B cell (primary cell): ENCODE data around the gene CTDSPL. TPM values are rescaled to one million over a fixed set of nuclear protein-coding genes. Genes with fewer than 3 reads are reported as not detected.

ENCODE experiments used
- ATAC-seq: fragments of 200-7000 bp; cut with Tn5 transposase; one replicate; pipeline ENCODE4 v1.10.0; 2021; ENCODE audit warnings: low read depth, mild to moderate bottlenecking, moderate number of reproducible peaks, moderate library complexity
- CTCF ChIA-PET: fragments of 350-600 bp; sonication (Branson Sonifier 250); formaldehyde crosslinking; loops from one replicate; lab custom pipeline; 2021; ENCODE audit warnings: antibody characterized with exemption, inconsistent platforms; lab: Charles Lee
- POLR2A ChIA-PET: fragments of 350-600 bp; sonication (Branson Sonifier 250); formaldehyde crosslinking; loops from one replicate; lab custom pipeline; 2021; ENCODE audit warnings: antibody characterized with exemption; lab: Charles Lee
- DNase-seq: peaks from one replicate; pipeline ENCODE4 v3.0.0; 2013
- H2AFZ ChIP-seq: 2 replicates; pipeline ENCODE4 v1.6.1; 2012; ENCODE audit warnings: mild to moderate bottlenecking, low read depth, low read length; ENCODE audit not compliant: insufficient read depth, poor library complexity, severe bottlenecking
- H3K27ac ChIP-seq, 2 donors: 1 replicate in 1 of 2; 2 replicates in 1 of 2; pipeline ENCODE4 v1.5.1; 2012 to 2013; ENCODE audit warnings: low read length in 2 of 2, mild to moderate bottlenecking in 2 of 2, moderate library complexity in 1 of 2
- H3K27me3 ChIP-seq, 4 experiments: fragments of 200-600 bp in 1 of 4; sonication (generic) in 1 of 4; replicated peaks in 1 of 4; 1 replicate in 2 of 4; 2 replicates in 2 of 4; pipeline versions ENCODE4 v1.6.1 to v1.7.0; 2013 to 2016; ENCODE audit warnings: low read length in 3 of 4, mild to moderate bottlenecking in 2 of 4, mixed read lengths in 1 of 4, moderate library complexity in 1 of 4; ENCODE audit not compliant: insufficient read depth in 4 of 4, control insufficient read depth in 3 of 4; ENCODE audit errors: control extremely low read depth in 1 of 4
- H3K36me3 ChIP-seq, 2 experiments: replicated peaks in 1 of 2; 1 replicate in 1 of 2; 2 replicates in 1 of 2; pipeline versions ENCODE4 v1.6.1 to v1.7.1; 2013; ENCODE audit warnings: low read length in 1 of 2; ENCODE audit not compliant: insufficient read depth in 2 of 2, control insufficient read depth in 1 of 2; ENCODE audit errors: control extremely low read depth in 1 of 2, extremely low read depth in 1 of 2
- H3K4me1 ChIP-seq, 2 donors: fragments of 200-600 bp in 1 of 2; sonication (generic) in 1 of 2; 1 replicate in 1 of 2; 2 replicates in 1 of 2; pipeline versions ENCODE4 v1.5.1 to v1.6.1; 2013 to 2017; ENCODE audit warnings: low read length in 2 of 2; ENCODE audit not compliant: control insufficient read depth in 2 of 2, insufficient read depth in 2 of 2
- H3K4me2 ChIP-seq: replicated peaks from 2 replicates; pipeline ENCODE3; 2012; ENCODE audit warnings: mild to moderate bottlenecking, low read depth, low read length; ENCODE audit not compliant: poor library complexity, severe bottlenecking
- H3K4me3 ChIP-seq, 5 experiments: fragments of 200-600 bp in 1 of 5; sonication (generic) in 1 of 5; 1 replicate in 3 of 5; 2 replicates in 2 of 5; pipeline versions ENCODE4 v1.5.1 to v1.7.0; 2011 to 2016; ENCODE audit warnings: low read length in 4 of 5, mild to moderate bottlenecking in 4 of 5, low read depth in 2 of 5, control low read depth in 1 of 5, moderate library complexity in 1 of 5; ENCODE audit not compliant: insufficient read depth in 1 of 5; ENCODE audit errors: control extremely low read depth in 1 of 5, extremely low read depth in 1 of 5
- H3K79me2 ChIP-seq: fragments of 200-600 bp; sonication (generic); one replicate; pipeline ENCODE4 v1.6.0; 2016; ENCODE audit warnings: low read length; ENCODE audit not compliant: control insufficient read depth, insufficient read depth
- H3K9ac ChIP-seq: fragments of 200-600 bp; sonication (generic); 2 replicates; pipeline ENCODE4 v1.6.1; 2017; ENCODE audit warnings: mild to moderate bottlenecking, low read length, moderate library complexity
- H3K9me3 ChIP-seq, 3 donors: one replicate each; pipeline versions ENCODE4 v1.6.1 to v1.7.1; 2013; ENCODE audit warnings: low read length in 2 of 3; ENCODE audit not compliant: control insufficient read depth in 2 of 3, insufficient read depth in 1 of 3; ENCODE audit errors: control extremely low read depth in 1 of 3
- H4K20me1 ChIP-seq: 2 replicates; pipeline ENCODE4 v1.6.0; 2012; ENCODE audit warnings: mild to moderate bottlenecking, low read length; ENCODE audit not compliant: insufficient read depth, control insufficient read depth, poor library complexity, severe bottlenecking
- H3K27ac Mint-ChIP-seq: one replicate; pipeline ENCODE4 v1.8.0; 2021; ENCODE audit warnings: mixed read lengths
- H3K27me3 Mint-ChIP-seq: one replicate; pipeline ENCODE4 v1.8.0; 2021; ENCODE audit warnings: mixed read lengths
- H3K4me1 Mint-ChIP-seq: one replicate; pipeline ENCODE4 v1.8.0; 2021; ENCODE audit warnings: mixed read lengths
- H3K4me3 Mint-ChIP-seq: one replicate; pipeline ENCODE4 v1.8.0; 2021; ENCODE audit warnings: mixed read lengths
- H3K9me3 Mint-ChIP-seq: one replicate; pipeline ENCODE4 v1.8.0; 2022; ENCODE audit warnings: mixed read lengths; ENCODE audit not compliant: insufficient read depth
- CTCF ChIP-seq: fragments of 200-600 bp; IDR thresholded peaks from one replicate; pipeline ENCODE4 v1.8.0; 2022; ENCODE audit warnings: antibody characterized with exemption, mild to moderate bottlenecking
- EZH2 ChIP-seq: IDR thresholded peaks from 2 replicates; pipeline ENCODE4 v1.6.1; 2012; ENCODE audit warnings: borderline replicate concordance, low read depth, mild to moderate bottlenecking, moderate library complexity, low read length; ENCODE audit not compliant: insufficient read depth, poor library complexity, severe bottlenecking
- WGBS: methylation state at CpG from one replicate; pipeline ENCODE4 v1.1.5; 2013; ENCODE audit warnings: missing lambda C conversion rate; ENCODE audit not compliant: insufficient coverage; 5-methylcytosine and 5-hydroxymethylcytosine counted together
- intact Hi-C: fragments of 100-400 bp; cut with micrococcal nuclease; formaldehyde crosslinking; loops from one replicate; pipeline ENCODE4 v1.10.0; 2022
- polyA plus RNA-seq: library from polyadenylated mRNA; depleted of rRNA; stranded (reverse); fragments of >200 nt; gene quantifications from 2 replicates; pipeline ENCODE4 v1.2.3, GENCODE V29; 2012
- total RNA-seq, 2 donors: library from RNA; stranded (reverse); fragments of 120-200 nt in 1 of 2; gene quantifications; 1 replicate in 1 of 2; 2 replicates in 1 of 2; pipeline versions ENCODE4 v1.2.3 to v1.2.4, GENCODE V29; 2013 to 2022

CTDSPL gene
- total and polyA plus RNA-seq, 2 donors (not counting 1 experiment from before 2014, with no cell fraction given), result not detected

DNA sequence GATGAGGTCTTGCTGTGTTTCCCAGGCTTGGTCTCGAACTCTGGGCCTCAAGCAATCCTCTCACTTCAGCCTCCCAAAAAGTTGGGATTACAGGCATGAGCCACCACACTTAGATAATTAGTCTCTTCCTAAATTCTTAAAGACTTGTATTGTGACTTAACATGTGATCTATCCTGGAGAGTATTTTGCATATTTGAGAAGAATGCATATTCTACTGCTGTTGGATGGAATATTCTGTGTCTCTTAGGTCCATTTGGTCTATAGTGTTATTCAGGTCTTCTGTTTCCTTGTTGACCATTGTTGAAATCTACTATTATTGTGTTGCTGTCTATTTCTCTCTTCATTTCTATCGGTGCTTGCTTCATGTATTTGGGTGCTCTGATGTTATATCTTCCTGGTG lies 68.8 kb downstream of the CTDSPL start:
- ATAC-seq (no peak), DNase-seq (no peak)
- CTCF ChIA-PET, result no interaction called here
- no peaks in the 10 kb centered on the region for H3K36me3 ChIP-seq
- no peaks in the 10 kb centered on the region for H3K4me1 ChIP-seq
- Mint-ChIP-seq H3K9me3 (no peaks in the 10 kb centered on the region), H3K4me1 (no peaks in the 10 kb centered on the region), H3K27me3 (peaks cover 16% of the 10 kb centered on the region), H3K4me3 (no peak overlapping the region), H3K27ac (no peak overlapping the region)
- H3K27ac ChIP-seq, result no peak overlapping the region
- no peaks in the 10 kb centered on the region for H4K20me1 ChIP-seq
- WGBS, result no CpG with 5 or more reads among the region's 2 CpGs
- H2AFZ ChIP-seq, result no peak overlapping the region
- TF ChIP-seq CTCF (no peak), EZH2 (no peak)
- no peak overlapping the region for H3K4me3 ChIP-seq
- no peak overlapping the region for H3K9ac ChIP-seq
- H3K9me3 ChIP-seq, result no peaks in the 10 kb centered on the region
- no peak overlapping the region for H3K4me2 ChIP-seq
- POLR2A ChIA-PET, result no interaction called here
- intact Hi-C loops, result no loop called here
- H3K79me2 ChIP-seq, result no peaks in the 10 kb centered on the region
- H3K27me3 ChIP-seq, result no peaks in the 10 kb centered on the region

- no peak overlapping the region for H2AFZ ChIP-seq
- H3K4me3 ChIP-seq, result no peak overlapping the region
- no peaks in the 10 kb centered on the region for H3K79me2 ChIP-seq
- H3K4me1 ChIP-seq, result no peaks in the 10 kb centered on the region
- no peak overlapping the region for H3K4me3 Mint-ChIP-seq
- H3K4me2 ChIP-seq, result no peak overlapping the region
- no peaks in the 10 kb centered on the region for H3K9me3 Mint-ChIP-seq
- no peaks in the 10 kb centered on the region for H4K20me1 ChIP-seq
- intact Hi-C loops, result no loop called here
- WGBS, result 100% methylated on average over 1 of the region's 3 CpGs
- TF ChIP-seq EZH2 (no peak), CTCF (no peak)
- ChIA-PET CTCF (no interaction called here), POLR2A (no interaction called here)
- peaks cover 0 to 2% (median 0%) of the 10 kb centered on the region in 4 experiments for H3K27me3 ChIP-seq
- no peak overlapping the region for H3K27ac Mint-ChIP-seq
- H3K4me1 Mint-ChIP-seq, result no peaks in the 10 kb centered on the region
- H3K27ac ChIP-seq, result no peak overlapping the region
- H3K9me3 ChIP-seq, result no peaks in the 10 kb centered on the region
- H3K36me3 ChIP-seq, result no peaks in the 10 kb centered on the region
- peaks cover 22% of the 10 kb centered on the region for H3K27me3 Mint-ChIP-seq
- DNase-seq (no peak), ATAC-seq (no peak)
- no peak overlapping the region for H3K9ac ChIP-seq
These were observed 70.8 kb downstream of the CTDSPL start for GRCh38 chr3:37932505-37932904.
